Measurements from ENCODE around the gene WDR45B. TPM values are rescaled to one million over a fixed set of nuclear protein-coding genes. Genes with fewer than 3 reads are reported as not detected.
"Not testable (repeated sequence)": the region's sequence is repeated elsewhere in the genome, so short reads cannot be mapped to it uniquely, and the experiment has no call there.

The WDR45B gene
- total RNA-seq, 1 experiment from 2014 or later: 174 TPM

- in situ Hi-C loops (cut with HindIII; ENCODE audit: low pct_unique_long_range_greater_than_20kb, low sequenced_read_pairs): no loop called here
Observed at GRCh38 chr17:82595893-82596292, 52.4 kb downstream of the WDR45B start.

GRCh38 chr17:82594571-82594970 lies 53.7 kb downstream of the WDR45B start:
- in situ Hi-C loops (cut with HindIII; ENCODE audit: low pct_unique_long_range_greater_than_20kb, low sequenced_read_pairs): no loop called here
- no peak for DNase-seq (ENCODE audit: low read depth)

More at GRCh38 chr17:82595893-82596292, 52.4 kb downstream of the WDR45B start:
- no peak for DNase-seq (ENCODE audit: low read depth)

- in situ Hi-C loops (cut with HindIII; ENCODE audit: low pct_unique_long_range_greater_than_20kb, low sequenced_read_pairs): no loop called here
- no peak for DNase-seq (ENCODE audit: low read depth)
Observed at GRCh38 chr17:82593590-82594087, 54.6 kb downstream of the WDR45B start.

- in situ Hi-C loops (cut with HindIII; ENCODE audit: low pct_unique_long_range_greater_than_20kb, low sequenced_read_pairs): no loop called here
- peak; percentile 74 for DNase-seq (ENCODE audit: low read depth)
Observed at GRCh38 chr17:82592767-82593589, 55.3 kb downstream of the WDR45B start.

GRCh38 chr17:82592289-82592766 lies 55.9 kb downstream of the WDR45B start:
- no peak for DNase-seq (ENCODE audit: low read depth)
- in situ Hi-C loops (cut with HindIII; ENCODE audit: low pct_unique_long_range_greater_than_20kb, low sequenced_read_pairs): no loop called here

GRCh38 chr17:82590881-82591539 lies 57.2 kb downstream of the WDR45B start:
- in situ Hi-C loops (cut with HindIII; ENCODE audit: low pct_unique_long_range_greater_than_20kb, low sequenced_read_pairs): no loop called here
- no peak for DNase-seq (ENCODE audit: low read depth)

- in situ Hi-C loops (cut with HindIII; ENCODE audit: low pct_unique_long_range_greater_than_20kb, low sequenced_read_pairs): no loop called here
Observed at GRCh38 chr17:82590216-82590615, 58.0 kb downstream of the WDR45B start.

GRCh38 chr17:82589851-82590180 lies 58.4 kb downstream of the WDR45B start:
- DNase-seq (ENCODE audit: low read depth): no peak

More at GRCh38 chr17:82590216-82590615, 58.0 kb downstream of the WDR45B start:
- DNase-seq (ENCODE audit: low read depth): no peak

GRCh38 chr17:82588266-82589175 lies 59.7 kb downstream of the WDR45B start:
- in situ Hi-C loops (cut with HindIII; ENCODE audit: low pct_unique_long_range_greater_than_20kb, low sequenced_read_pairs): no loop called here
- DNase-seq (ENCODE audit: low read depth): no peak

More at GRCh38 chr17:82589851-82590180, 58.4 kb downstream of the WDR45B start:
- in situ Hi-C loops (cut with HindIII; ENCODE audit: low pct_unique_long_range_greater_than_20kb, low sequenced_read_pairs): no loop called here

- DNase-seq (ENCODE audit: low read depth): no peak
Observed at GRCh38 chr17:82587234-82588086, 60.8 kb downstream of the WDR45B start.

GRCh38 chr17:82586576-82587233 lies 61.5 kb downstream of the WDR45B start:
- DNase-seq (ENCODE audit: low read depth): no peak

More at GRCh38 chr17:82587234-82588086, 60.8 kb downstream of the WDR45B start:
- in situ Hi-C loops (cut with HindIII; ENCODE audit: low pct_unique_long_range_greater_than_20kb, low sequenced_read_pairs): no loop called here

GRCh38 chr17:82585935-82586575 lies 62.2 kb downstream of the WDR45B start:
- DNase-seq (ENCODE audit: low read depth); in situ Hi-C loops (cut with HindIII; ENCODE audit: low pct_unique_long_range_greater_than_20kb, low sequenced_read_pairs): not testable (repeated sequence)

More at GRCh38 chr17:82586576-82587233, 61.5 kb downstream of the WDR45B start:
- in situ Hi-C loops (cut with HindIII; ENCODE audit: low pct_unique_long_range_greater_than_20kb, low sequenced_read_pairs): no loop called here

- no peak for DNase-seq (ENCODE audit: low read depth)
- in situ Hi-C loops (cut with HindIII; ENCODE audit: low pct_unique_long_range_greater_than_20kb, low sequenced_read_pairs): no loop called here
Observed at GRCh38 chr17:82583720-82584234, 64.5 kb downstream of the WDR45B start.

GRCh38 chr17:82582709-82583108 lies 65.5 kb downstream of the WDR45B start:
- no peak for DNase-seq (ENCODE audit: low read depth)
- in situ Hi-C loops (cut with HindIII; ENCODE audit: low pct_unique_long_range_greater_than_20kb, low sequenced_read_pairs): no loop called here

GRCh38 chr17:82582213-82582612 lies 66.0 kb downstream of the WDR45B start:
- in situ Hi-C loops (cut with HindIII; ENCODE audit: low pct_unique_long_range_greater_than_20kb, low sequenced_read_pairs): no loop called here

GRCh38 chr17:82579969-82580368 lies 68.3 kb downstream of the WDR45B start:
- in situ Hi-C loops (cut with HindIII; ENCODE audit: low pct_unique_long_range_greater_than_20kb, low sequenced_read_pairs); DNase-seq (ENCODE audit: low read depth): not testable (repeated sequence)

More at GRCh38 chr17:82582213-82582612, 66.0 kb downstream of the WDR45B start:
- no peak for DNase-seq (ENCODE audit: low read depth)

Measured in Caki2 (cell line).